ENCODE measurements around the gene MED8. TPM values are rescaled to one million over a fixed set of nuclear protein-coding genes. Genes with fewer than 3 reads are reported as not detected.

MED8 gene
- total and polyA plus RNA-seq, 9 of the 15 experiments (the other 6 are each of a cell fraction or from before 2014, with no cell fraction given) = 23.0 to 120 (median 56.4) TPM

- Histone ChIP-seq H3K4me1 (replicated peaks in 1 of 2; ENCODE audit: control insufficient read depth in 2 of 2, insufficient read depth in 2 of 2, low read length in 2 of 2) (peaks cover 0 to 3% of the 10 kb centered on the region in 2 experiments; a peak in 1 of 5 replicates), H3K4me3 (no peak overlapping the region), H3K4me2 (ENCODE audit: insufficient read depth, low read length) (no peak overlapping the region), H3K9ac (ENCODE audit: insufficient read depth in 1 of 2, low read depth in 2 of 2, low read length in 2 of 2) (no peak overlapping the region), H4K20me1 (replicated peaks; ENCODE audit: control insufficient read depth, insufficient read depth, low read length) (no peaks in the 10 kb centered on the region), H3K9me1 (ENCODE audit: control insufficient read depth, insufficient read depth, low read length) (peaks cover 5% of the 10 kb centered on the region), H3K27me3 (ENCODE audit: control insufficient read depth in 2 of 2, insufficient read depth in 2 of 2, low read length in 2 of 2) (no peaks in the 10 kb centered on the region), H2AFZ (ENCODE audit: low read depth, low read length) (no peak overlapping the region), H3K79me2 (ENCODE audit: control insufficient read depth, insufficient read depth, low read length) (no peaks in the 10 kb centered on the region), H3K9me3 (replicated peaks; ENCODE audit: control insufficient read depth, insufficient read depth, low read depth, low read length) (no peaks in the 10 kb centered on the region), H3K27ac (ENCODE audit: extremely low read depth, low read depth, low read length) (no peak overlapping the region), H3K36me3 (ENCODE audit: control insufficient read depth, insufficient read depth, low read length) (peaks cover 86% of the 10 kb centered on the region; the same call in 2 of the 3 replicates)
- POLR2A ChIA-PET = interaction anchor here (0.6 to 1.8 kb wide), 3 partner anchors 10 to 151 kb away, joined by 4 to 5 read pairs (median 4); partner anchors contain the start of genes MED8 and SZT2
- intact Hi-C loops (cut with micrococcal nuclease) = no loop called here
- CTCF ChIA-PET (ENCODE audit: low intra/inter-chr PET ratio) = no interaction called here
- WGBS (ENCODE audit: insufficient coverage, low coverage, missing lambda C conversion rate) = 52% methylated on average over 4 of the region's 4 CpGs
- TF ChIP-seq RERE (CRISPR knock-in tag; IDR thresholded peaks at IDR 0.05; ENCODE audit: borderline replicate concordance) (no peak), ATF6 (CRISPR knock-in tag; IDR thresholded peaks at IDR 0.05) (no peak), PRPF4 (IDR thresholded peaks at IDR 0.05; ENCODE audit: insufficient read depth, low read depth, low read length, poor library complexity, severe bottlenecking) (no peak), FOXJ3 (CRISPR knock-in tag; IDR thresholded peaks at IDR 0.05) (no peak), KLF10 (CRISPR knock-in tag; IDR thresholded peaks at IDR 0.05) (no peak), POLR2A (conservative IDR thresholded peaks at IDR 0.05) (no peak), ZFP36 (IDR thresholded peaks at IDR 0.05; ENCODE audit: low read depth, low read length, partially characterized antibody) (no peak), RBM17 (IDR thresholded peaks at IDR 0.05; ENCODE audit: borderline replicate concordance, low read depth, low read length) (no peak), HMG20B (CRISPR knock-in tag; IDR thresholded peaks at IDR 0.05) (no peak), FOXK2 (conservative IDR thresholded peaks at IDR 0.05 in 1 of 2, IDR thresholded peaks at IDR 0.05 in 1 of 2; ENCODE audit: low read depth in 2 of 2) (no peak)
- ATAC-seq (no peak), DNase-seq (ENCODE audit: extremely low read depth in 1 of 4, low spot score in 3 of 4) (no peak), FAIRE-seq (no peak)
- in situ Hi-C loops (cut with MboI) = no loop called here
- no TSS peak for BruUV-seq (replicated peaks)
Observed at GRCh38 chr1:43425045-43425444, 35.4 kb upstream of the MED8 start.
